Measurements from ENCODE around the gene PRRT1. TPM values are rescaled to one million over a fixed set of nuclear protein-coding genes. Genes with fewer than 3 reads are reported as not detected.

PRRT1 gene
- total RNA-seq, 2 experiments from 2014 or later = 1.1 TPM

DNA sequence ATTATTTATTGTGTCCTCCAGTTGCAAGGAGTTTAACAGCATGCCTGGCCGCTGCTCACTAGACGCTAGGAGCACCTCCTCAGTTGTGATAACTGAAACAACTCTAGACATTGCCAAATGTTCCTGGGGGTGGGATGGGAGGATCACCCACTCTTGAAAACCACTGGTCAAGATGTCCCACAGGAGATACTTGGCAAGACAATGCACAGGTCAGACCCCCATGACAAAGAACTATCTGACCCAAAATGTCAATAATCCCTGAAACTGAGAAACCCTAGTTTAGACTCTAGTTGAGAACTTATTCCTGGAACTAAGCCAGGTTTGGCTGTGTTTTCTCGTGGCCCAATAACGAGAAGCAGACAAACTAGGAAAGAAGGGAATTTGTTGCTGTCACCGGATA, 12.1 kb downstream of the PRRT1 start:
- Mint-ChIP-seq H3K4me1 (ENCODE audit: low read depth) (no peaks in the 10 kb centered on the region), H3K9me3 (no peaks in the 10 kb centered on the region), H3K27me3 (ENCODE audit: low read depth) (no peaks in the 10 kb centered on the region), H3K4me3 (no peak overlapping the region), H3K27ac (no peak overlapping the region), H3K36me3 (ENCODE audit: low read depth) (no peaks in the 10 kb centered on the region)
- DNase-seq = no peak
- CTCF ChIA-PET = interaction anchor here (0.7 kb wide), 1 partner anchor 31 kb away, joined by 3 read pairs; no protein-coding TSS in a partner anchor
- intact Hi-C loops (cut with micrococcal nuclease) = no loop called here

DNA sequence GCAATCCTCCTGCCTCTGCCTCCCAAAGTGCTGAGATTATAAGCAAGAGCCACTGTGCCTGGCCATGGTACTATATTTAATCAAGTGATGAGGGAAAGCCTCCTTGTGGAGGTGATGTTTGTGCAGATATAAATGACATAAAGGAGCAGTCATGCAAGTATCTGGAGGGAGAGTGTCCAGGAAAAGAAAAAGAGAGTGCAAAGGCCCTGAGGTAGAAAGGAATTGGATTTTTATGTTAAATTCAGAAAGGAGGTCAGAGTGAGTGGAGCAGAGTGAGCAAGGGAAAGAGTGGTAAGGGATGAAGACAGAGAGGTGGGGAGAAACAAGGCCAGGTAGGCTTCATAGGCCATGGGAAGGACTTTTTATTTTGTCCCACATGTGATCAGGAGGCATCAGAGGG, 14.3 kb downstream of the PRRT1 start:
- Mint-ChIP-seq H3K27me3 (ENCODE audit: low read depth) (no peaks in the 10 kb centered on the region), H3K4me3 (no peak overlapping the region), H3K27ac (no peak overlapping the region), H3K9me3 (no peaks in the 10 kb centered on the region), H3K36me3 (ENCODE audit: low read depth) (no peaks in the 10 kb centered on the region), H3K4me1 (ENCODE audit: low read depth) (no peaks in the 10 kb centered on the region)
- CTCF ChIA-PET = no interaction called here
- no peak for DNase-seq
- intact Hi-C loops (cut with micrococcal nuclease) = no loop called here

DNA sequence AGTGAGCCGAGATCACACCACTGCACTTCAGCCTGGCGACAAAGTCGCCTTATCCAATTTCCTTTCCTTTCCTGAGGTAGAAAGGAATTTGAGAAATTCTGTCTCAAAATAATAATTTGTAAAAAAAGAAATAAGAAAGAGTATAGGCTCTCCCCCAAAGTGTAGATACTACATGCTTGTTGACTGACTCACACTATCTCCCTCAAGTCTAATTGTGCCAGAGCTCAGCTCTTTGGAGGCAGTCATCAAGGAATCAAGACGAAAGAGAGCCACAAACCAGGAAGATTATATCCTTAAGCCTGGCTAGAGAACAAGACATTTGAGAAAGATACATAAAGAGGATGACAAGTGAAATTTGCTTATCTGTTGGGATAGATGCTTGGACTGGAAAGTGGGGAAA, 18.0 kb downstream of the PRRT1 start:
- Mint-ChIP-seq H3K9me3 (no peaks in the 10 kb centered on the region), H3K27me3 (ENCODE audit: low read depth) (no peaks in the 10 kb centered on the region), H3K27ac (no peak overlapping the region), H3K4me1 (ENCODE audit: low read depth) (peaks cover 15% of the 10 kb centered on the region), H3K36me3 (ENCODE audit: low read depth) (no peaks in the 10 kb centered on the region), H3K4me3 (no peak overlapping the region)
- intact Hi-C loops (cut with micrococcal nuclease) = no loop called here
- DNase-seq = no peak
- CTCF ChIA-PET = no interaction called here

- DNase-seq = no peak
- H3K27ac Mint-ChIP-seq = no peak overlapping the region
- CTCF ChIA-PET = no interaction called here
- H3K4me3 Mint-ChIP-seq = no peak overlapping the region
- no peaks in the 10 kb centered on the region for H3K9me3 Mint-ChIP-seq
- H3K36me3 Mint-ChIP-seq (ENCODE audit: low read depth) = peaks cover 2% of the 10 kb centered on the region
- intact Hi-C loops (cut with micrococcal nuclease) = no loop called here
- no peaks in the 10 kb centered on the region for H3K27me3 Mint-ChIP-seq (ENCODE audit: low read depth)
- H3K4me1 Mint-ChIP-seq (ENCODE audit: low read depth) = peaks cover 25% of the 10 kb centered on the region
These were observed 19.6 kb downstream of the PRRT1 start for GRCh38 chr6:32132110-32132509.

GRCh38 chr6:32131439-32131948, 20.2 kb downstream of the PRRT1 start:
- intact Hi-C loops (cut with micrococcal nuclease) = no loop called here
- CTCF ChIA-PET = interaction anchor here (0.6 to 1.0 kb wide), 2 partner anchors 27 to 732 kb away, joined by 3 read pairs; no protein-coding TSS in a partner anchor
- H3K4me3 Mint-ChIP-seq = peak overlapping the region; percentile 39
- H3K9me3 Mint-ChIP-seq = no peaks in the 10 kb centered on the region
- no peak overlapping the region for H3K27ac Mint-ChIP-seq
- H3K27me3 Mint-ChIP-seq (ENCODE audit: low read depth) = no peaks in the 10 kb centered on the region
- H3K4me1 Mint-ChIP-seq (ENCODE audit: low read depth) = peaks cover 32% of the 10 kb centered on the region
- no peak for DNase-seq
- H3K36me3 Mint-ChIP-seq (ENCODE audit: low read depth) = peaks cover 5% of the 10 kb centered on the region

DNA sequence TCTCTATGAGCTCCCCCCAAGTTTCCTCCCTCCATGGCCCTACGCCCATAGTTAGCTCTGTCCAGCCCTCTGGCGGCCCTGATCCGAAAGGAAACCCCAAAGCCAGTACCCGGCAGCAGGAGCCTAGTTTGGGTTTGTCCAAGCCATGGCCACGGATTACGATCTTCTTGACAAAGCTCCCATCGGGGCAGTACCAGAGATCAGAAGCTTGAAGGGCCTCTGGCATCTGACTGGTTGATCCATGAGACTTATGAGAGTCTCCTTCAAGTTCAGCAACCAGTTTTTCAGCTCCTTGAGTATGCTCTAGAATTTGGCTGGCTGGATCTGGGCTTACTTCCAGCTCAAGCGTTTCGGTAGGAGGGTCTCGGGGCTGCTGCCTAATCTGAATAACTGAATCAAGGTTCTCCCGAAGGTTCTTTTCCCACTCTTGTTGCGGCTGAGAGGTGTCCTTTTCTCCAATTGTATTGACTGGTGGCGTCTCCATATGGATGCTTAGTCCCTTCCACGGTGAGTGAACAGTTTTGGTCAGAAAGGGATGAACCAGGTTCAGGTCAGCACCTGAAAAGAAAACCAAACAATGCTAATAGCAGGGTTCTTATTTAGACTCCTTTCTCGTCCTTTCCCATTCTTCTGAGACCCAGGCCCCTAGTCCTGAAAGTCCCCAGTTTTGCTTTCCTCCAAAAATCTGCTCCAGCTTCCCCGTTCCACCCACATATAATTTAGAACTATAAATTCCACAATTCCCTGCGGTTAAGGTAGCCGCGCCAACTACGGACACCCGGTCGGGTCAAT, 22.2 kb downstream of the PRRT1 start:
- DNase-seq = no peak
- Mint-ChIP-seq H3K9me3 (no peaks in the 10 kb centered on the region), H3K4me3 (peak overlapping the region; percentile 88), H3K27me3 (ENCODE audit: low read depth) (no peaks in the 10 kb centered on the region), H3K4me1 (ENCODE audit: low read depth) (peaks cover 39% of the 10 kb centered on the region), H3K27ac (peak overlapping the region; percentile 96), H3K36me3 (ENCODE audit: low read depth) (peaks cover 9% of the 10 kb centered on the region)
- intact Hi-C loops (cut with micrococcal nuclease) = loop anchor here (1.0 to 5.0 kb wide), 6 partner anchors 19 to 1443 kb away; partner anchors contain the start of genes EHMT2, PPT2, SKIC2 and TAP1
- CTCF ChIA-PET = interaction anchor here (1.5 to 3.7 kb wide), 2 partner anchors 12 to 66 kb away, joined by 5 to 25 read pairs; no protein-coding TSS in a partner anchor

GRCh38 chr6:32128751-32129296, 22.9 kb downstream of the PRRT1 start:
- H3K27ac Mint-ChIP-seq = peak overlapping the region; percentile 96
- intact Hi-C loops (cut with micrococcal nuclease) = loop anchor here (1.0 to 5.0 kb wide), 7 partner anchors 49 to 1443 kb away; partner anchors contain the start of genes ABHD16A, EHMT2, PBX2 and RNF5
- no peaks in the 10 kb centered on the region for H3K27me3 Mint-ChIP-seq (ENCODE audit: low read depth)
- H3K9me3 Mint-ChIP-seq = no peaks in the 10 kb centered on the region
- no peak for DNase-seq
- H3K36me3 Mint-ChIP-seq (ENCODE audit: low read depth) = peaks cover 9% of the 10 kb centered on the region
- peaks cover 43% of the 10 kb centered on the region for H3K4me1 Mint-ChIP-seq (ENCODE audit: low read depth)
- H3K4me3 Mint-ChIP-seq = peak overlapping the region; percentile 100
- CTCF ChIA-PET = interaction anchor here (0.7 to 3.7 kb wide), 4 partner anchors 11 to 150 kb away, joined by 3 to 25 read pairs (median 5); no protein-coding TSS in a partner anchor

- intact Hi-C loops (cut with micrococcal nuclease) = loop anchor here (1.0 to 5.0 kb wide), 7 partner anchors 50 to 1444 kb away; partner anchors contain the start of genes ABHD16A, EHMT2, PBX2 and RNF5
- DNase-seq = peak; percentile 99
- Mint-ChIP-seq H3K27me3 (ENCODE audit: low read depth) (no peaks in the 10 kb centered on the region), H3K27ac (peak within 1 kb of the TSS; percentile 96), H3K9me3 (no peaks in the 10 kb centered on the region), H3K4me1 (ENCODE audit: low read depth) (peaks cover 43% of the 10 kb centered on the region), H3K36me3 (ENCODE audit: low read depth) (peaks cover 9% of the 10 kb centered on the region), H3K4me3 (peak within 1 kb of the TSS; percentile 100)
- CTCF ChIA-PET = interaction anchor here (0.7 to 3.7 kb wide), 4 partner anchors 10 to 149 kb away, joined by 3 to 25 read pairs (median 5); no protein-coding TSS in a partner anchor
These were observed 23.8 kb downstream of the PRRT1 start, which contains the start of gene ATF6B for GRCh38 chr6:32127717-32128592. TSS of gene ATF6B (minus strand) at chr6:32128246. CDS start at chr6:32128207, 39 bp downstream.

DNA sequence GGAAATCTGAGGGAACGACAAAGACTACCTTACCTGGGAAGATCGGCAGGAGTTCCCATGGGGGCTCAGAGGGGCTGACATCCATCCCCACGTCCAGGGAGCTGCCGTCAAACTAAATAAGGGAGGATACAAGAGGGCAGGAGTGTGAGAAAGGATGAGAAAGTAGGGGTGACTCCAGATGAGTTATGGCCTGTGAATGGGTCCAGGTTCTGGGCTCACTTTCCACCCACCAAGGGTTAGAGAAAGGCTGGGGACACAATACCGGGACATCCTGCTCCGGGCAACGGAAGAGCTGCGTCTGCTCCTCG, 24.4 kb downstream of the PRRT1 start:
- intact Hi-C loops (cut with micrococcal nuclease) = loop anchor here (5.0 kb wide), 1 partner anchor 1445 kb away; no protein-coding TSS in a partner anchor
- H3K9me3 Mint-ChIP-seq = no peaks in the 10 kb centered on the region
- CTCF ChIA-PET = interaction anchor here (0.6 to 3.7 kb wide), 2 partner anchors 9 to 32 kb away, joined by 4 to 25 read pairs; no protein-coding TSS in a partner anchor
- no peak for DNase-seq
- H3K27me3 Mint-ChIP-seq (ENCODE audit: low read depth) = no peaks in the 10 kb centered on the region
- H3K4me3 Mint-ChIP-seq = peak overlapping the region; percentile 100
- H3K4me1 Mint-ChIP-seq (ENCODE audit: low read depth) = peaks cover 43% of the 10 kb centered on the region
- H3K36me3 Mint-ChIP-seq (ENCODE audit: low read depth) = peaks cover 9% of the 10 kb centered on the region
- H3K27ac Mint-ChIP-seq = peak overlapping the region; percentile 95

DNA sequence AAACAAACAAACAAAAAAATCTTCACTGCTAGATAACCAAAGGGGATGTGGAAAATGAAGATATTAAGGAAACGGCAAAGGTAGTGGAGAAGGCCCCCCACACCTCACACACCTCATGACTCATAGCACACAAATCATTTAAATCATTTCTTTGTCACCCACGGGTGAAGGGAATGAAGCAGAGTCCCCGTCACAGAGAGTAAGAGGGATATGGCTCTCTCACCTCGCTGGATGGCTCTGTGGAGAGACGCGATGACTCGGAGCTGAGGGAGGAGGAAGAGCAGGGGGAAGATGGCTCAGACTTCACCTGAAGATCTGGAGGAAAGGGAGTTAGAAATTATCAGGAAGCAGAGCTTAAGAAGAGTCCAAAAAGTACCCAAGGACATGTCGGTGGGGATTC, 24.9 kb downstream of the PRRT1 start:
- Mint-ChIP-seq H3K4me3 (peak overlapping the region; percentile 100), H3K36me3 (ENCODE audit: low read depth) (peaks cover 12% of the 10 kb centered on the region), H3K4me1 (ENCODE audit: low read depth) (peaks cover 43% of the 10 kb centered on the region), H3K9me3 (no peaks in the 10 kb centered on the region), H3K27me3 (ENCODE audit: low read depth) (no peaks in the 10 kb centered on the region), H3K27ac (peak overlapping the region; percentile 95)
- intact Hi-C loops (cut with micrococcal nuclease) = loop anchor here (5.0 kb wide), 1 partner anchor 1445 kb away; no protein-coding TSS in a partner anchor
- DNase-seq = no peak
- CTCF ChIA-PET = interaction anchor here (0.6 to 3.7 kb wide), 2 partner anchors 9 to 32 kb away, joined by 4 to 25 read pairs; no protein-coding TSS in a partner anchor

- CTCF ChIA-PET = no interaction called here
- Mint-ChIP-seq H3K9me3 (no peaks in the 10 kb centered on the region), H3K4me3 (no peak overlapping the region), H3K4me1 (ENCODE audit: low read depth) (peaks cover 34% of the 10 kb centered on the region), H3K27me3 (ENCODE audit: low read depth) (no peaks in the 10 kb centered on the region), H3K27ac (no peak overlapping the region), H3K36me3 (ENCODE audit: low read depth) (peaks cover 19% of the 10 kb centered on the region)
- no peak for DNase-seq
- intact Hi-C loops (cut with micrococcal nuclease) = no loop called here
These were observed 28.1 kb downstream of the PRRT1 start for GRCh38 chr6:32123681-32124080.
